Measurements from ENCODE around the gene RPL41. TPM values are rescaled to one million over a fixed set of nuclear protein-coding genes. Genes with fewer than 3 reads are reported as not detected.

Gene RPL41
- total RNA-seq, 1 donor from 2014 or later: 3,805 TPM

DNA sequence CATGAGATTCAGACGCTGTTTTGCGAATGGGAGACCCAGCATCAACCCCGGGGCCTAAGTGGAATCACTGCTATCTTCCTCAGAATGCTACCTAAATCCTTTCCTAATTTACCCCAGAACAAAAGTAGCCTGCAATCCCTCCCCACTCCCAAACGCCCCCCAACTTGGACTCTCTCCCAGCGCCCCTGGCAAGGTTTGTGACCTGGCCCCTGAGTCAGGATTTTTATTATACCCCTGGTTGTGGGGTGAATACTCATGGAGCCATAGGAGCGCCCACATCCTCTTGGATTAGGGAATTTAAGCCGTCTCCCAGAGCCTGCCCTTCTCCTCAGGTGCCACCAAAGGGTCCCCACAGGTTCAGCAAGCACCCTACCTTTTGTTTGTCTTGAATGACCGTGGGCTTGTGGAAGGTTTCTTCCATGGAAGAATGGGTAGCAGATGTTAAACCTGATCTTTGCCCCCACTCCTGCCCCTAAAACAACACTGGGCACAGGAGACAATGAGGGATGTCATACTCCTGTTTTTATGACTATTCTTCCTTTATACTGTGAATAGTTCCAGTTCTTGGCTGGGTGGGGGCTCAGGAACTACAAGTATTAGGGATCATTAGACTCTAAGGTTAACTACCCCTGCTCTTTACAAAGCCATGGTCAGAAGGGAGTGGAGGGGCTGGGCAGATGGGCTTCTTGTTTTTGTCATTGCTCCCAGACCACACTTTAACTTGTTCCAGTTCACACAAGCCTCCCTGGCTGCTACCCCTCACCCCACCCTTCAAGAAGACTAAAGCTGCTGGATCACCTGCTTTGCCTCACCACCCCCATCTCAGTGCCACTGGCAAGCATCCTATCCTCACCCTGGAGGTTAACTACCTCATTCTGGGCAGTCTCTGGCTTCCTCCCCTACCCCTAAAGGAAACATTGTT is 36.6 kb downstream of the RPL41 start:
- no peaks in the 10 kb centered on the region for H3K36me3 ChIP-seq
- H3F3A ChIP-seq (ENCODE audit: low read depth): peaks cover 36% of the 10 kb centered on the region
- H3K4me1 ChIP-seq: peaks cover 19% of the 10 kb centered on the region
- peaks cover 14% of the 10 kb centered on the region for H3K27me3 Mint-ChIP-seq (ENCODE audit: insufficient read depth, low read depth)
- no peaks in the 10 kb centered on the region for H3K9me3 Mint-ChIP-seq
- H4K20me1 ChIP-seq (ENCODE audit: low read depth): no peaks in the 10 kb centered on the region
- no peaks in the 10 kb centered on the region for H3K9me3 ChIP-seq (ENCODE audit: low read depth)
- peak overlapping the region; percentile 72 for H3K27ac Mint-ChIP-seq
- peaks cover 40% of the 10 kb centered on the region for H3K4me1 Mint-ChIP-seq
- no peaks in the 10 kb centered on the region for H3K27me3 ChIP-seq
- H2AFZ ChIP-seq (replicated peaks): no peak overlapping the region
- peaks cover 18% of the 10 kb centered on the region for H3K79me2 ChIP-seq (ENCODE audit: low read depth)
- H3K27ac ChIP-seq: no peak overlapping the region
- peak overlapping the region; percentile 68 for H3K4me3 ChIP-seq
- H3K4me2 ChIP-seq: peak overlapping the region; percentile 97
- peak overlapping the region; percentile 97 for H3K4me3 Mint-ChIP-seq
- H3K9ac ChIP-seq: peak overlapping the region; percentile 60
- peak; percentile 8 for DNase-seq (ENCODE audit: low spot score)
- no peak for TF ChIP-seq EZH2 (IDR thresholded peaks at IDR 0.05)
- no peak for TF ChIP-seq EZH2phosphoT487 (IDR thresholded peaks at IDR 0.05)
- TF ChIP-seq CTCF (IDR thresholded peaks at IDR 0.05): no peak
- H3K36me3 Mint-ChIP-seq: peaks cover 14% of the 10 kb centered on the region

DNA sequence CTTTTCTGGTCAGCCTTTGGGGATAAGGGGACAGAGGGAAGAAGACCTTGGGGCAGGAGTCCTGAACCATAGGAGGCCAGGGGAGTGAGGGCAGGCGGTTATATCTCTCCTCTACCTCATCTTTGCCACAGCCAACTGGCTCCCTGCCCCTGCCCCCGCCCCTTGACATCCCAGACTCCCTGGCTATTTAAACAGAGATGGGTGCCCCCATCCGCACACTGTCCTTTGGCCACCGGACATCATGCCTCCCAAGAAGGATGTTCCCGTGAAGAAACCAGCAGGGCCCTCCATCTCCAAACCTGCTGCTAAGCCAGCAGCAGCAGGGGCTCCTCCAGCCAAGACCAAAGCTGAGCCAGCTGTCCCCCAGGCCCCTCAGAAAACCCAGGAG is 37.2 kb downstream of the RPL41 start:
- H3K9ac ChIP-seq: no peak overlapping the region
- no peak for DNase-seq (ENCODE audit: low spot score)
- H3K27me3 ChIP-seq: no peaks in the 10 kb centered on the region
- no peak overlapping the region for H3K27ac ChIP-seq
- H4K20me1 ChIP-seq (ENCODE audit: low read depth): peaks cover 2% of the 10 kb centered on the region
- Mint-ChIP-seq H3K36me3 (peaks cover 14% of the 10 kb centered on the region), H3K27me3 (ENCODE audit: insufficient read depth, low read depth) (peaks cover 19% of the 10 kb centered on the region), H3K9me3 (no peaks in the 10 kb centered on the region), H3K4me1 (peaks cover 40% of the 10 kb centered on the region), H3K27ac (no peak overlapping the region), H3K4me3 (peak overlapping the region; percentile 97)
- H2AFZ ChIP-seq (replicated peaks): no peak overlapping the region
- H3K36me3 ChIP-seq: no peaks in the 10 kb centered on the region
- H3K4me2 ChIP-seq: peak overlapping the region; percentile 97
- H3K79me2 ChIP-seq (ENCODE audit: low read depth): peaks cover 24% of the 10 kb centered on the region
- TF ChIP-seq EZH2 (IDR thresholded peaks at IDR 0.05) (no peak), EZH2phosphoT487 (IDR thresholded peaks at IDR 0.05) (no peak), CTCF (IDR thresholded peaks at IDR 0.05) (no peak)
- peaks cover 42% of the 10 kb centered on the region for H3F3A ChIP-seq (ENCODE audit: low read depth)
- H3K4me3 ChIP-seq: peak overlapping the region; percentile 68
- H3K9me3 ChIP-seq (ENCODE audit: low read depth): no peaks in the 10 kb centered on the region
- peaks cover 19% of the 10 kb centered on the region for H3K4me1 ChIP-seq

DNA sequence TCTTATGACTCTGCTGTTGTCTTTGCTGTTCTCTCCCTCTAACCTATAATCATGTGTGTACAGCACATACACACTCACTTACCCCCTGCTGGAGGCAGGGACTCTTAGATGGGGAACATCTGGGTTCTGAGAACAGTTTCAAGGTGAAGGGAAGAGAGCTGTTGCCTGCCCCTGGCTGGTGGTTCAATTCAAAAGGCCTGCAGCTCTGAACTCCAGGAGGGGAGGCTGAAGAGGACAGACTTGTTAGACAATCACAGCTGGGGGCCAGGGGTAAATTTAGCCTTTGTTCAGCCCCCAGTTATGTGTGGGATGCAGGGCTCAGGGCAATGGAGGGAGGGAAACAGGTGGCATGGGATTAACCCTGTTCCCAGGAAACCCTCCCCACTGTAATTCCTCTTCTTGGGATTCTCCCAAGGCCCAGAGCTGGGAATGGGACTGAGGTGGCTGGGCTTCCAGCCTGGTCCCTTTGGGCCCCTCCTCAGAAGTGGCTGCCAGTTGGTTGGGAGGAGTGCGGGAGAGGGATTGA is 37.9 kb downstream of the RPL41 start:
- Histone ChIP-seq H3K9me3 (ENCODE audit: low read depth) (no peaks in the 10 kb centered on the region), H3K27ac (no peak overlapping the region), H3K79me2 (ENCODE audit: low read depth) (peaks cover 31% of the 10 kb centered on the region), H3F3A (ENCODE audit: low read depth) (peaks cover 48% of the 10 kb centered on the region), H3K4me2 (peak overlapping the region; percentile 97), H3K4me3 (no peak overlapping the region), H4K20me1 (ENCODE audit: low read depth) (peaks cover 9% of the 10 kb centered on the region), H3K36me3 (no peaks in the 10 kb centered on the region), H3K27me3 (no peaks in the 10 kb centered on the region), H3K9ac (no peak overlapping the region), H3K4me1 (peaks cover 19% of the 10 kb centered on the region), H2AFZ (replicated peaks) (no peak overlapping the region)
- Mint-ChIP-seq H3K9me3 (no peaks in the 10 kb centered on the region), H3K4me1 (peaks cover 46% of the 10 kb centered on the region), H3K4me3 (peak overlapping the region; percentile 97), H3K27ac (peak overlapping the region; percentile 44), H3K27me3 (ENCODE audit: insufficient read depth, low read depth) (peaks cover 26% of the 10 kb centered on the region), H3K36me3 (peaks cover 18% of the 10 kb centered on the region)
- TF ChIP-seq EZH2phosphoT487 (IDR thresholded peaks at IDR 0.05): no peak
- no peak for TF ChIP-seq CTCF (IDR thresholded peaks at IDR 0.05)
- TF ChIP-seq EZH2 (IDR thresholded peaks at IDR 0.05): no peak
- DNase-seq (ENCODE audit: low spot score): no peak

Measured in neural progenitor cell (in vitro differentiated cells).